ENCODE measurements around the gene EXOC1. TPM values are rescaled to one million over a fixed set of nuclear protein-coding genes. Genes with fewer than 3 reads are reported as not detected.

EXOC1 gene
- total RNA-seq, 1 experiment from 2014 or later: 21.2 TPM

DNA sequence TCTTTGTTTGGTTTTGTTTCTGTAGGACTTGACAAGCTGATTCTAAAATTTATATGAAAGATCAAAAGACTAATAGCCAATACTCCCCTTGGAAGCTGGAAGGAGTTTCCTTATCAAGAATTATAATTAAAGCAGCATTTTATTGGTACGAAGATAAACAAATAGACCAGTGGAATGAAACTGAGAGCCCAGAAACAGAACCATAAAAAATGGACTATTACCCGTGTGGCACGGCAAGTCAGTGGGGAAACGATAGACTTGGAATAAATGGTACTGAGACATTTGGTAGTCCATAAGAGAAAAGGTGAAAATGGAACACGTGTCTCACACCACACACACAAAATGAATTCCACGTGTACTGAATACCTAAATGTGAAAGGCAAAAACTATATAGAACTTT lies 52.9 kb downstream of the EXOC1 start:
- H3K9me3 Mint-ChIP-seq: no peaks in the 10 kb centered on the region
- Histone ChIP-seq H4K91ac (ENCODE audit: insufficient read length, low read depth, low read length) (no peak overlapping the region), H2BK15ac (ENCODE audit: low read depth, low read length) (no peak overlapping the region), H4K20me1 (ENCODE audit: control insufficient read depth, insufficient read depth, insufficient read length) (no peaks in the 10 kb centered on the region), H2AFZ (ENCODE audit: low read length) (no peak overlapping the region), H3T11ph (ENCODE audit: low read length) (no peak overlapping the region), H2BK12ac (ENCODE audit: insufficient read length, low read depth, low read length) (no peak overlapping the region), H3K79me2 (ENCODE audit: insufficient read depth, low read length) (no peaks in the 10 kb centered on the region), H3K27ac (ENCODE audit: insufficient read length, low read depth, low read length) (no peak overlapping the region), H3K23me2 (ENCODE audit: insufficient read length, low read depth, low read length, poor library complexity, severe bottlenecking) (no peaks in the 10 kb centered on the region), H3K79me1 (ENCODE audit: insufficient read depth, low read depth, low read length, poor library complexity, severe bottlenecking) (no peaks in the 10 kb centered on the region), H3K14ac (ENCODE audit: insufficient read depth, low read length) (no peak overlapping the region), H3K4ac (ENCODE audit: low read depth, low read length) (no peak overlapping the region), H3K18ac (ENCODE audit: insufficient read length, low read depth, low read length) (no peak overlapping the region), H3K4me2 (ENCODE audit: insufficient read depth, insufficient read length, low read length) (no peak overlapping the region), H2BK20ac (ENCODE audit: low read depth, low read length, poor library complexity, severe bottlenecking) (no peak overlapping the region), H2BK120ac (ENCODE audit: low read depth, low read length, poor library complexity, severe bottlenecking) (no peak overlapping the region), H3K23ac (ENCODE audit: insufficient read length, low read depth, low read length) (no peak overlapping the region), H3K9ac (ENCODE audit: extremely low read depth, insufficient read length, low read length) (no peak overlapping the region), H2AK5ac (ENCODE audit: insufficient read length, low read length) (no peak overlapping the region), H3K9me3 (ENCODE audit: control insufficient read depth, low read depth, low read length) (no peaks in the 10 kb centered on the region), H3K27me3 (ENCODE audit: insufficient read depth, low read length) (no peaks in the 10 kb centered on the region), H4K5ac (ENCODE audit: insufficient read length, low read depth, low read length) (no peak overlapping the region), H3K4me1 (ENCODE audit: insufficient read depth, low read length) (no peaks in the 10 kb centered on the region), H4K8ac (replicated peaks; ENCODE audit: insufficient read length, low read depth, low read length) (no peak overlapping the region), H2BK5ac (ENCODE audit: insufficient read length, low read length) (no peak overlapping the region), H3K56ac (ENCODE audit: insufficient read length, low read depth, low read length) (no peak overlapping the region)
- WGBS (ENCODE audit: extremely low coverage, insufficient read length, low lambda C conversion rate): no CpG with 5 or more reads among the region's 6 CpGs
- no peak for TF ChIP-seq CTCF (conservative IDR thresholded peaks at IDR 0.05)
- no peak overlapping the region for H3K27ac Mint-ChIP-seq
- no peaks in the 10 kb centered on the region for H3K4me1 Mint-ChIP-seq
- peaks cover 0 to 5% (median 0%) of the 10 kb centered on the region in 3 experiments; a peak in 3 of 7 replicates for H3K36me3 Mint-ChIP-seq (ENCODE audit: insufficient read depth in 1 of 3, low read depth in 3 of 3)
- no peak overlapping the region for H3K4me3 Mint-ChIP-seq
- no peak for DNase-seq
- H3K27me3 Mint-ChIP-seq (ENCODE audit: low read depth): no peaks in the 10 kb centered on the region
